ENCODE measurements around the gene PTBP3. TPM values are rescaled to one million over a fixed set of nuclear protein-coding genes. Genes with fewer than 3 reads are reported as not detected.

The PTBP3 gene
- polyA plus RNA-seq, 3 donors from 2014 or later = 42.5 to 49.0 (median 42.9) TPM

GRCh38 chr9:112239284-112239683 lies 94.1 kb downstream of the PTBP3 start:
- Mint-ChIP-seq H3K4me3 (no peak overlapping the region), H3K27ac (no peak overlapping the region)

GRCh38 chr9:112234779-112235178 lies 98.6 kb downstream of the PTBP3 start:
- Mint-ChIP-seq H3K4me1 (peaks cover 5 to 21% of the 10 kb centered on the region in 2 donors), H3K36me3 (peaks cover 5 to 25% (median 14%) of the 10 kb centered on the region in 3 donors), H3K9me3 (no peaks in the 10 kb centered on the region), H3K27me3 (ENCODE audit: low read depth in 3 of 3) (no peaks in the 10 kb centered on the region), H3K4me3 (no peak overlapping the region), H3K27ac (no peak overlapping the region)
- no peak for DNase-seq

More at GRCh38 chr9:112239284-112239683, 94.1 kb downstream of the PTBP3 start:
- Mint-ChIP-seq H3K9me3 (no peaks in the 10 kb centered on the region), H3K36me3 (peaks cover 0 to 18% (median 10%) of the 10 kb centered on the region in 3 donors), H3K4me1 (peaks cover 6 to 18% of the 10 kb centered on the region in 2 donors), H3K27me3 (ENCODE audit: low read depth in 3 of 3) (no peaks in the 10 kb centered on the region)
- DNase-seq = no peak

DNA sequence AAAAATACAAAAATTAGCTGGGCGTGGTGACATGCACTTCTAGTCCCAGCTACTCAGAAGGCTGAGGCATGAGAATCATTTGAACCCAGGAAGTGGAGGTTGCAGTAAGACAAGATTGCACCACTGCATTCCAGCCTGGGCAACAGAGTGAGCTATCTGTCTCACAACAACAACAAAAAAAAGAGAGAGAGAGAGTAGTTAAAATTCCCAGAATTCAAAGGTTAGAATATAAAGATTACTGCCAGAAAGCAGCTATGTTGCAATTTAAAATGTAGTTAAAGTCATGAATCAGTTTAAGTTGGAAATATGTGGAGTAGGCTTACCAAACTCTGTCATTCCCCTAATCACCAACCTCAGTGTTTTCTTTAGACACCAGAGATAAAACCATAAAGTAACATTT lies 99.7 kb downstream of the PTBP3 start:
- H3K4me1 Mint-ChIP-seq = peaks cover 4 to 21% of the 10 kb centered on the region in 2 donors
- H3K27me3 Mint-ChIP-seq (ENCODE audit: low read depth in 3 of 3) = no peaks in the 10 kb centered on the region
- DNase-seq = no peak
- H3K36me3 Mint-ChIP-seq = peaks cover 6 to 24% (median 16%) of the 10 kb centered on the region in 3 donors
- peak overlapping the region in 2 of 6 donors; percentile 1 to 47 for H3K27ac Mint-ChIP-seq
- H3K4me3 Mint-ChIP-seq = no peak overlapping the region
- H3K9me3 Mint-ChIP-seq = no peaks in the 10 kb centered on the region

GRCh38 chr9:112232233-112232632 lies 101.2 kb downstream of the PTBP3 start:
- DNase-seq = no peak
- Mint-ChIP-seq H3K27ac (peak overlapping the region in 2 of 6 donors; percentile 10 to 23), H3K9me3 (no peaks in the 10 kb centered on the region), H3K36me3 (peaks cover 10 to 25% (median 17%) of the 10 kb centered on the region in 3 donors), H3K4me3 (no peak overlapping the region), H3K4me1 (peaks cover 4 to 10% of the 10 kb centered on the region in 2 donors), H3K27me3 (ENCODE audit: low read depth in 3 of 3) (no peaks in the 10 kb centered on the region)

GRCh38 chr9:112226091-112226490 lies 107.3 kb downstream of the PTBP3 start:
- Mint-ChIP-seq H3K36me3 (peaks cover 20 to 60% (median 43%) of the 10 kb centered on the region in 3 donors), H3K4me1 (peaks cover 0 to 2% of the 10 kb centered on the region in 2 donors), H3K9me3 (no peaks in the 10 kb centered on the region), H3K4me3 (no peak overlapping the region), H3K27me3 (ENCODE audit: low read depth in 3 of 3) (peaks cover 0 to 2% (median 0%) of the 10 kb centered on the region in 3 donors), H3K27ac (peak overlapping the region in 3 of 6 donors; percentile 9 to 68 (median 41))
- no peak for DNase-seq

DNA sequence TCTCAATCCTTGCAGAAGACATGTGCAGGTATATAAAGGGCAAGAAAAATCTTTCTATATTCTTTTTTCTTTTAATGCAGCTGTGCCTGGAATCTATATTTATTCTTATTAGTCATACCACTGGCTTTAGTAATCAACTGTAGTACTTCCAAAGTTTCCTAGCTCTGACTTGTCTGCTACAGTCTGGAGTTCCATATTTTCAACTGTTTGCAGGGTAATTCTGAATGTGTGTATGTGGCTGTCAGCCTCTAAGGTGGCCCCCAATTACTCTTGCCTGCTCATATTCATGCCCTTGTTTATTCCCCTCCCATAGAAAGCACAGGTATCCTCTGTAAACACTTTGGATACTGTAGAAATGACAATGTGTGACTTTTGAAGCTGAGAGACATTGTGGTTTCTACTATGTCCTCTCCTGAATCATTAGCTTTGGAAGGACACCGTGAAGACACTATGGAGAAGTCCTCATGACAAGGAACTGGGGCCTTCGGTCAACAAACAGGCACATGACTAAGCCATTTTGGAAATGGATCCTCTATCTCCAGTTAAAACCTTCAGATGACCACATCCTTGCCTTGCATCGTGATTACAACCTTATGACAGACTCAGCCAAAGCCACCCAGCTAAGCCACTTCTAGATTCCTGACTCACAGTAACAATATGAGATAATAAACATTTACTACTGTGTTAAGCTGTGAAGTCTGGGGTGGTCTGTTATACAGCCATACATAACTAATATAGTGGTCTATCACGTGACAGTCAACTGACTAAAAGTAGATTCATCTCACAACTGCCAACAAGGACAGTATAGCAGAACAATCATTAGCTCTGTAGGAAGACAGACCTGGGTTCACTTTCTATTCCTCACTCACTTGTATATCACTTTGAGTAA lies 108.8 kb downstream of the PTBP3 start:
- Mint-ChIP-seq H3K4me1 (peaks cover 2 to 5% of the 10 kb centered on the region in 2 donors), H3K27ac (peak overlapping the region in 2 of 6 donors; percentile 43 to 48), H3K4me3 (no peak overlapping the region), H3K27me3 (ENCODE audit: low read depth in 3 of 3) (peaks cover 0 to 2% (median 0%) of the 10 kb centered on the region in 3 donors), H3K36me3 (peaks cover 15 to 58% (median 38%) of the 10 kb centered on the region in 3 donors), H3K9me3 (no peaks in the 10 kb centered on the region)
- no peak for DNase-seq

DNA sequence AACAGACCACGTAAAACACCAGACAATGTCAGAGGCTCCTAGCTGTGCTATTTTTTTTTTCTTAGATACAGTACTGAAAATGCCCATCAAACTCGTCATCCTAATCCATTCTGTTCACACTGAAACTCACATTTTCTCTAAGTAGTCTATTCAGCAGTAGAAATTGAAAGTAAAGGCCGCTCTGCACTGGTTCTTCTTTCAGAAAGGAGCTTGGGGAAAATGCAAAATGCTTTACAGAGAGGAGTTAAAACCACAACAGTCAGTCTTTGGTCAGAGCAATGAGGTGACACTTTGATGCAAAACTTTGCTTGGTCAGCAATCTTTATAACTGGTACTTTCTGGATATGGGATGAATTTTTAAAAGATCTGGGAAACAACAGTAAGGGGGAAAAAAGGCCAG lies 114.5 kb downstream of the PTBP3 start:
- peak overlapping the region; percentile 67 to 82 (median 69) for H3K4me3 Mint-ChIP-seq
- H3K27ac Mint-ChIP-seq = peak overlapping the region; percentile 75 to 92 (median 90)
- H3K9me3 Mint-ChIP-seq = no peaks in the 10 kb centered on the region
- DNase-seq = peak; percentile 42 to 52 (median 47)
- H3K4me1 Mint-ChIP-seq = peaks cover 20 to 26% of the 10 kb centered on the region in 2 donors
- peaks cover 0 to 2% (median 0%) of the 10 kb centered on the region in 3 donors for H3K27me3 Mint-ChIP-seq (ENCODE audit: low read depth in 3 of 3)
- H3K36me3 Mint-ChIP-seq = peaks cover 7 to 25% (median 22%) of the 10 kb centered on the region in 3 donors

GRCh38 chr9:112212926-112213325 lies 120.5 kb downstream of the PTBP3 start:
- Mint-ChIP-seq H3K4me3 (no peak overlapping the region), H3K27ac (no peak overlapping the region), H3K36me3 (peaks cover 25 to 46% (median 25%) of the 10 kb centered on the region in 3 donors), H3K9me3 (peaks cover 4 to 8% (median 5%) of the 10 kb centered on the region in 6 donors), H3K4me1 (peaks cover 3 to 4% of the 10 kb centered on the region in 2 donors), H3K27me3 (ENCODE audit: low read depth in 3 of 3) (peaks cover 0 to 3% (median 0%) of the 10 kb centered on the region in 3 donors)
- no peak for DNase-seq

- peaks cover 0 to 1% of the 10 kb centered on the region in 2 donors for H3K4me1 Mint-ChIP-seq
- H3K27me3 Mint-ChIP-seq (ENCODE audit: low read depth in 3 of 3) = peaks cover 0 to 3% (median 0%) of the 10 kb centered on the region in 3 donors
- DNase-seq = no peak
- peaks cover 32 to 69% (median 53%) of the 10 kb centered on the region in 3 donors for H3K36me3 Mint-ChIP-seq
- no peak overlapping the region for H3K4me3 Mint-ChIP-seq
- H3K9me3 Mint-ChIP-seq = peaks cover 5 to 17% (median 12%) of the 10 kb centered on the region in 6 donors
- no peak overlapping the region for H3K27ac Mint-ChIP-seq
Observed at GRCh38 chr9:112207451-112207850, 126.0 kb downstream of the PTBP3 start.

- H3K4me1 Mint-ChIP-seq = peaks cover 8 to 12% of the 10 kb centered on the region in 2 donors
- no peak overlapping the region for H3K27ac Mint-ChIP-seq
- peaks cover 0 to 3% (median 0%) of the 10 kb centered on the region in 3 donors for H3K27me3 Mint-ChIP-seq (ENCODE audit: low read depth in 3 of 3)
- H3K36me3 Mint-ChIP-seq = peaks cover 17 to 45% (median 36%) of the 10 kb centered on the region in 3 donors
- H3K4me3 Mint-ChIP-seq = no peak overlapping the region
- DNase-seq = no peak
- H3K9me3 Mint-ChIP-seq = peaks cover 5 to 15% (median 12%) of the 10 kb centered on the region in 6 donors
Observed at GRCh38 chr9:112203536-112203935, 129.9 kb downstream of the PTBP3 start.

- Mint-ChIP-seq H3K4me3 (no peak overlapping the region), H3K9me3 (no peaks in the 10 kb centered on the region), H3K27ac (peak overlapping the region in 2 of 6 donors; percentile 23 to 56), H3K27me3 (ENCODE audit: low read depth in 3 of 3) (peaks cover 0 to 2% (median 0%) of the 10 kb centered on the region in 3 donors), H3K36me3 (peaks cover 6 to 24% (median 11%) of the 10 kb centered on the region in 3 donors), H3K4me1 (peaks cover 12 to 27% of the 10 kb centered on the region in 2 donors)
- DNase-seq = no peak
Observed at GRCh38 chr9:112200711-112201110, 132.7 kb downstream of the PTBP3 start.

DNA sequence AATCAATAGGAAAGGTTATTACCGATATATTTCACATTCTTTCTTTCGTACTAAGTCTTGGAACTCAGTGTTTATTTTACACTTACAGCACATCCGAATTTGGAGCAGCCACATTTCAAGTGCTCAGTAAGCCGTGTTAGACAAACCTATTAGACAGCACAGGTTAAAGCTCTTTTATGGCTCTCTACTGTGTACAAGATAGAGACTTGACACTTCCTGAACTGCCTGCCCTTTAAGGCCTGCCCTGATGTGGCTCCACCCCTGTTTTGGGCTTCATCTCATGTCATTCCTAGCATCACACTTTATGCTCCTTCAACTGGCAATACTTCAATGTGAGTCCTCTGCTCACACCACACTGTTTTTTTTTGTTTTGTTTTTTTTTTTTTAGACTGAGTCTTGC lies 134.8 kb downstream of the PTBP3 start:
- Mint-ChIP-seq H3K9me3 (no peaks in the 10 kb centered on the region), H3K36me3 (peaks cover 0 to 12% (median 5%) of the 10 kb centered on the region in 3 donors), H3K4me1 (peaks cover 11 to 27% of the 10 kb centered on the region in 2 donors), H3K4me3 (no peak overlapping the region), H3K27ac (peak overlapping the region in 2 of 6 donors; percentile 33 to 46), H3K27me3 (ENCODE audit: low read depth in 3 of 3) (peaks cover 0 to 2% (median 0%) of the 10 kb centered on the region in 3 donors)
- no peak for DNase-seq

DNA sequence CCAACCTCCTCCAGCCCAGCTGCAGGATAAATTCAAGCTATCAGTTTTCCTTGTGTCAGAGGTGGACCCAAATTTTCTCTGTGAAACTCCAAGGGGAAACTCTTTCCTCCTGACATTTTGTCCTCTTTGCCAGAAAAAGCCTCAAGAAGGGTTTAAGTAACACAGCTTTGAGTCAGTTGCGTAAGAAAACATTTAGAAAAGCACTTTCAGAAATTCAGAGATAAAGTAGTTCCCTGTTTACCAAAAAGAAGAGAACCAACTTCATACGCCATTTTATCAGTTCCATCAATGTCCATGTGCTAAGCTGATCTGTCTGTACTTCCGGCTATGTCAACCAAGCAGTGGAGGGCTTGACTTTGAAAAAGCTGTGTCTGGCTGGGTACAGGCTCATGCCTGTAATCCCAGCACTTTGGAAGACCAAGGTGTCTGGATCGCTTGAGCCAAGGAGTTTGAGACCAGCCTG lies 138.4 kb downstream of the PTBP3 start:
- H3K9me3 Mint-ChIP-seq = no peaks in the 10 kb centered on the region
- DNase-seq = no peak
- peaks cover 0 to 2% (median 0%) of the 10 kb centered on the region in 3 donors for H3K27me3 Mint-ChIP-seq (ENCODE audit: low read depth in 3 of 3)
- H3K4me1 Mint-ChIP-seq = peaks cover 9 to 27% of the 10 kb centered on the region in 2 donors
- H3K27ac Mint-ChIP-seq = peak overlapping the region in 2 of 6 donors; percentile 41 to 59
- peaks cover 0 to 15% (median 7%) of the 10 kb centered on the region in 3 donors for H3K36me3 Mint-ChIP-seq
- no peak overlapping the region for H3K4me3 Mint-ChIP-seq

Data from immature natural killer cell (primary cell).